GM21390 (cell line): Measurements from ENCODE around the gene DAD1.

ENCODE experiments used
- ATAC-seq: cut with Tn5 transposase; IDR thresholded peaks from one replicate; pipeline ENCODE4 v1.9.1; 2021; ENCODE audit not compliant: unreplicated experiment

The DAD1 gene

DNA sequence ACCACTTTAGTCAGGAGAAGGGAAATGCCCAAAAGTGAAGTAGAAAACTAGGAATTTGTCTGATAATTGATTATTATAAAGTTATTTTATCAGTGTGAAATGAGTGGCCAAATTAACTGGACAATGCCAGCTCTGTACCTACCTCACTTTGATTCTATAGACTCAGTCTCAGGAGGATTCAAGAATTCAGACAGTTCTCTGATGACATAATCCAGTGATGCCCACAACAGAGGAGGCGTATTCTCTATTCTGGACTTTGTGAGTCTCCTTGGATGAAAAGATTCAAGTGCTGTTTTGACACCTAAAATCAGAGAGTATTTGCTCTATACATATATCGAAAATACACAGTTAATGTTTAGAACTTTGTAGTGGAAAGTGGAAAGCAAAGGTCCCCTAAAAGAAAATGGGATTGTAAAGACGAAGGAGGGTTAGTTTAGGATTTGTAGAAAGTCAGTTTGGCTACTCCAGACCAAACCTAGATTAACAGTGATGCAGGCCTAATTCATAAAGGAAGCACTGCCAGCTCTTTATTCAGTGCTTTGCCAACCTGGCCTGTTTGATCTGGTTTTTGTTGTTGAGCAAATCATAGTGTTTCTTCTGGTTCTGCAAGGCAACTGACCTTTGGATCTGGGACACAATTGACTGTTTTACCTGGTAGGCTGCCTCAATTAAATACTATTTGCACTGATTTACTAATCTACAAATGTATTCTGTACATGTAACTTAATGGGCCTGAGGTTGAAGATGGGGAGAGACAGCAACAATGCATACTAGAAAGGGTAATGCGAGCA is 67.4 kb downstream of the DAD1 start:
- ATAC-seq, result no peak

- no peak for ATAC-seq
Observed at GRCh38 chr14:22520796-22521195, 68.2 kb downstream of the DAD1 start.

- no peak for ATAC-seq
Observed at GRCh38 chr14:22519877-22520685, 68.9 kb downstream of the DAD1 start.

- no peak for ATAC-seq
Observed at GRCh38 chr14:22518073-22518472, 71.0 kb downstream of the DAD1 start.

DNA sequence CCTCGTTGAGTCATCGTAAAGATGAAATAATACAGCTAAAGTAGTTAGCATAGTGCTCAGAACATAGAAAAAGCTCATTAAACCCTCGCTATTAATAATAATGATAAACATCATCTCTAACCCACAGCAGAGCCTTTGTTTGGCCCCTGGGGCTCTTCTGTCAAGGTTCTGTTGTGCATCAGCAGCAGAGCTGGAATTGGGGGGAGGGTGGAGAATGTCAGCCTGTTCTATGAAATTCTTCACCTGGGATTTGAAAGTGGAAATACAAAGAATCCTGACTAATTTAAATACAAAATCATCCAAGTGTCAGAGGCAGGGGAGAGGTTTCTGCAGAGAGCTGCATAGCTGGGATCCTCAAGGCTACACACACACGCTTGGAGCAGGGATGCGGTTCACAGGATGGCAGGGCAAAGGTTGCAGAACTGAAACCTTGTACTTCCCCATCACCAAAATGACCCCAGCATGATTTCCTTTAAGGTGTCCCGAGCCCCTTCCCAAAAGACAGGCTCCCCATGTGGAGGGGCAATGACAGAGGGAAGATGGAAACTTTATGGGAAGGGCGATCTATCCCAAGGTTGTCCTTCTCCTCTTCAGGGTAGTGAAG is 71.8 kb downstream of the DAD1 start:
- no peak for ATAC-seq

DNA sequence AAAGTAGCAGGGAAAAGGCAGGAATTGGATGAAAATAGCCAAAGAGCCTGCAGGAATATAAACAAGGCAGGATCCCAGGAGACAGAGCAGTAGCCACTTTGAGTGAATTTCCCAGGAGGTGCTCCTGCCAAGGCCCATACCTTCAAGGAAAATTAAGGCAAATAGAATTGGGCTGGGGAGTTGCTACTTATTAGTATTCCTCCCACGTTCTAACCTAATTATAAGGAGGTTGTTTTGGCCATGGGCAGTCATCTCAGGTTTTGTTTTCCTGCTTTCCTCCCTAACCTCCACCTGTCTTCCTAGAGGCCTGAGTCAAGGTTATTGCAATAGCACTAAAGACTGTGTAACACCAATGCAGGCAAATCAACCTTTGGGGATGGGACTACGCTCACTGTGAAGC is 73.1 kb downstream of the DAD1 start:
- no peak for ATAC-seq
